IMR-90 (cell line): ENCODE data around the gene GPR158.

Source experiments
- FOS ChIP-seq: fragments of 150-350 bp; IDR thresholded peaks from 2 replicates; pipeline ENCODE4 v1.6.1; 2016; ENCODE audit warnings: low read depth, low read length
- POLR2A ChIP-seq: IDR thresholded peaks from 2 replicates; pipeline ENCODE4 v1.6.1; 2012; ENCODE audit warnings: mild to moderate bottlenecking, low read depth, low read length
- RCOR1 ChIP-seq: IDR thresholded peaks from 2 replicates; pipeline ENCODE4 v1.6.1; 2012; ENCODE audit warnings: mild to moderate bottlenecking, low read length, improper control_type of control experiment; ENCODE audit not compliant: insufficient replicate concordance

GRCh38 chr10:25562547-25562946 lies 387.7 kb downstream of the GPR158 start:
- no peak for TF ChIP-seq RCOR1
- no peak for TF ChIP-seq POLR2A
- no peak for TF ChIP-seq FOS
